K562 (cell line): ENCODE results near the gene SPATS2L. TPM values are rescaled to one million over a fixed set of nuclear protein-coding genes. Genes with fewer than 3 reads are reported as not detected.

Experiments
- AFF4 ChIP-seq: sonication (generic); formaldehyde crosslinking; IDR thresholded peaks from 2 replicates; pipeline ENCODE4 v1.8.0; 2023; ENCODE audit warnings: mild to moderate bottlenecking, missing genetic modification reagents
- CBX2 ChIP-seq: fragments of 200-600 bp; sonication (generic); IDR thresholded peaks from one replicate; pipeline ENCODE4 v1.6.1; 2012; ENCODE audit warnings: mild to moderate bottlenecking, low read length, inconsistent platforms; ENCODE audit not compliant: insufficient read depth, poor library complexity, severe bottlenecking
- CCAR2 ChIP-seq: fragments of 200-400 bp; formaldehyde crosslinking; IDR thresholded peaks from 2 replicates; pipeline ENCODE4 v1.6.1; 2017; ENCODE audit warnings: mild to moderate bottlenecking, low read depth, low read length
- DPF2 ChIP-seq: fragments of 450-650 bp; IDR thresholded peaks from 2 replicates; pipeline ENCODE4 v1.6.1; 2016
- ETV1 ChIP-seq: fragments of 450-650 bp; conservative IDR thresholded peaks from 2 replicates; pipeline ENCODE4 v1.6.1; 2016; ENCODE audit warnings: missing genetic modification characterization, control low read depth, low read depth, missing compliant biosample characterization
- FOSL1 ChIP-seq: fragments of 200-800 bp; sonication (Bioruptor generic); conservative IDR thresholded peaks from 2 replicates; pipeline ENCODE4 v1.6.1; 2016; ENCODE audit warnings: missing genetic modification characterization, missing compliant biosample characterization
- HNRNPK ChIP-seq: fragments of 200-400 bp; formaldehyde crosslinking; IDR thresholded peaks from one replicate; pipeline ENCODE4 v1.6.1; 2018; ENCODE audit warnings: mild to moderate bottlenecking, low read depth, low read length; ENCODE audit not compliant: poor library complexity, severe bottlenecking
- NRF1 ChIP-seq, 2 experiments: fragments of 450-650 bp; IDR thresholded peaks in 1 of 2; conservative IDR thresholded peaks in 1 of 2; 2 replicates each; pipeline ENCODE4 v1.6.1; 2014; ENCODE audit warnings: mild to moderate bottlenecking in 2 of 2
- PBX2 ChIP-seq, 2 experiments: IDR thresholded peaks in 1 of 2; conservative IDR thresholded peaks in 1 of 2; 2 replicates each; pipeline ENCODE4 v1.6.1; 2016; ENCODE audit warnings: low read depth in 2 of 2, mild to moderate bottlenecking in 1 of 2, missing compliant biosample characterization in 1 of 2, missing genetic modification characterization in 1 of 2, moderate library complexity in 1 of 2
- POLR2A ChIP-seq: fragments of 450-650 bp; conservative IDR thresholded peaks from 2 replicates; pipeline ENCODE4 v1.6.1; 2016
- TARDBP ChIP-seq: fragments of 450-650 bp; IDR thresholded peaks from 2 replicates; pipeline ENCODE4 v1.6.1; 2016
- TEAD1 ChIP-seq, 2 experiments: fragments of 450-650 bp in 1 of 2; sonication (generic) in 1 of 2; formaldehyde crosslinking; IDR thresholded peaks; 2 replicates each; pipeline versions ENCODE4 v1.4.0 to v1.8.0; 2020 to 2022; ENCODE audit warnings: mild to moderate bottlenecking in 2 of 2, missing genetic modification reagents in 1 of 2
- TEAD2 ChIP-seq: fragments of 450-650 bp; IDR thresholded peaks from 2 replicates; pipeline ENCODE4 v1.6.1; 2016; ENCODE audit warnings: missing genetic modification characterization, control low read depth, missing compliant biosample characterization
- TRIM24 ChIP-seq, 2 experiments: fragments of 450-650 bp; IDR thresholded peaks; 2 replicates each; pipeline ENCODE4 v1.6.1; 2016
- VEZF1 ChIP-seq: fragments of 200-800 bp; sonication (Bioruptor generic); IDR thresholded peaks from 2 replicates; pipeline ENCODE4 v1.6.1; 2017; ENCODE audit warnings: missing genetic modification characterization, missing compliant biosample characterization
- ZNF507 ChIP-seq: conservative IDR thresholded peaks from 2 replicates; pipeline ENCODE4 v1.6.1; 2017; ENCODE audit warnings: missing genetic modification characterization, missing compliant biosample characterization
- polyA plus RNA-seq, 8 experiments: library from polyadenylated mRNA; depleted of rRNA in 4 of 8; stranded (reverse) in 5 of 8; unstranded in 3 of 8; fragments of >200 nt; fragmentation: Nextera tagmentation in 2 of 8; fragmentation: Illumina TruSeq in 1 of 8; extraction: Ambion mirVana in 2 of 8; extraction: Trizol in 1 of 8; gene quantifications; 2 replicates each; pipeline versions ENCODE4 v1.2.1 to v1.2.3, GENCODE V29; 2011 to 2014; ENCODE audit warnings: inconsistent platforms in 1 of 8, missing spikeins in 1 of 8
- total RNA-seq, 7 experiments: library from RNA; depleted of rRNA in 6 of 7; stranded (reverse); fragments of >200 nt in 6 of 7; fragmentation: Illumina TruSeq in 2 of 7; extraction: Trizol in 2 of 7; gene quantifications; 2 replicates each; pipeline versions ENCODE4 v1.2.1 to v1.2.3, GENCODE V29; 2011 to 2021; ENCODE audit warnings: low replicate concordance in 1 of 7
- TF ChIP-seq, protein P1 (sequence below): fragments of 450-650 bp; IDR thresholded peaks from 2 replicates; pipeline ENCODE4 v1.6.1; 2016; ENCODE audit warnings: borderline replicate concordance

Gene SPATS2L
- total and polyA plus RNA-seq, 9 of the 15 experiments (the other 6 are each of a cell fraction or from before 2014, with no cell fraction given): 11.3 to 41.5 (median 24.9) TPM

GRCh38 chr2:200306196-200306930, at the start of gene SPATS2L (continued):
- no peak for TF ChIP-seq TEAD2 (tag)
- no peak for TF ChIP-seq TRIM24 (IDR thresholded peaks at IDR 0.05)
- no peak for TF ChIP-seq FOSL1
- no peak for TF ChIP-seq HNRNPK
- TF ChIP-seq PBX2 (CRISPR knock-in tag; IDR thresholded peaks at IDR 0.05; ENCODE audit: low read depth): no peak
- TF ChIP-seq PBX2 (tag; conservative IDR thresholded peaks at IDR 0.05; ENCODE audit: low read depth): no peak
- TF ChIP-seq AFF4 (CRISPR knock-in tag): 0 out of 2 replicates have a peak, but pooled peaks have one; percentile 3
- TF ChIP-seq CCAR2: no peak
- TF ChIP-seq CBX2: no peak
- TF ChIP-seq TARDBP: no peak
- no peak for TF ChIP-seq TEAD1 (CRISPR knock-in tag; IDR thresholded peaks at IDR 0.05)
- peak; percentile 76 for TF ChIP-seq VEZF1
- no peak for TF ChIP-seq ZNF507 (tag)
- TF ChIP-seq, protein P1, sequence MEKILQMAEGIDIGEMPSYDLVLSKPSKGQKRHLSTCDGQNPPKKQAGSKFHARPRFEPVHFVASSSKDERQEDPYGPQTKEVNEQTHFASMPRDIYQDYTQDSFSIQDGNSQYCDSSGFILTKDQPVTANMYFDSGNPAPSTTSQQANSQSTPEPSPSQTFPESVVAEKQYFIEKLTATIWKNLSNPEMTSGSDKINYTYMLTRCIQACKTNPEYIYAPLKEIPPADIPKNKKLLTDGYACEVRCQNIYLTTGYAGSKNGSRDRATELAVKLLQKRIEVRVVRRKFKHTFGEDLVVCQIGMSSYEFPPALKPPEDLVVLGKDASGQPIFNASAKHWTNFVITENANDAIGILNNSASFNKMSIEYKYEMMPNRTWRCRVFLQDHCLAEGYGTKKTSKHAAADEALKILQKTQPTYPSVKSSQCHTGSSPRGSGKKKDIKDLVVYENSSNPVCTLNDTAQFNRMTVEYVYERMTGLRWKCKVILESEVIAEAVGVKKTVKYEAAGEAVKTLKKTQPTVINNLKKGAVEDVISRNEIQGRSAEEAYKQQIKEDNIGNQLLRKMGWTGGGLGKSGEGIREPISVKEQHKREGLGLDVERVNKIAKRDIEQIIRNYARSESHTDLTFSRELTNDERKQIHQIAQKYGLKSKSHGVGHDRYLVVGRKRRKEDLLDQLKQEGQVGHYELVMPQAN: peak; percentile 47; the same call in 1 of the 2 replicates
- no peak for TF ChIP-seq NRF1 (conservative IDR thresholded peaks at IDR 0.05 in 1 of 2, IDR thresholded peaks at IDR 0.05 in 1 of 2)
- no peak for TF ChIP-seq ETV1 (tag)
- 0 out of 2 replicates have a peak, but pooled peaks have one; percentile 31 for TF ChIP-seq POLR2A
- TF ChIP-seq DPF2: 0 out of 2 replicates have a peak, but pooled peaks have one; percentile 36
